IPS-18a (cell line): Measurements from ENCODE around the gene CFAP161.

Experiments
- H3K27ac ChIP-seq: one replicate; pipeline ENCODE4 v1.5.1; 2013; ENCODE audit warnings: low read length
- H3K27me3 ChIP-seq: one replicate; pipeline ENCODE4 v1.6.1; 2013; ENCODE audit warnings: mild to moderate bottlenecking, low read length; ENCODE audit not compliant: control insufficient read depth, insufficient read depth
- H3K36me3 ChIP-seq: one replicate; pipeline ENCODE4 v1.6.1; 2013; ENCODE audit warnings: low read depth, low read length; ENCODE audit not compliant: control insufficient read depth
- H3K4me1 ChIP-seq: one replicate; pipeline ENCODE4 v1.6.1; 2013; ENCODE audit warnings: low read depth, low read length; ENCODE audit not compliant: control insufficient read depth
- H3K4me3 ChIP-seq: one replicate; pipeline ENCODE4 v1.5.1; 2013; ENCODE audit warnings: low read length
- H3K9ac ChIP-seq: one replicate; pipeline ENCODE4 v1.6.1; 2013; ENCODE audit warnings: mild to moderate bottlenecking, low read length, moderate library complexity
- H3K9me3 ChIP-seq: one replicate; pipeline ENCODE4 v1.6.1; 2013; ENCODE audit warnings: low read depth, low read length; ENCODE audit not compliant: control insufficient read depth

The CFAP161 gene

GRCh38 chr15:81133782-81134461 lies at the start of gene CFAP161:
TSS of gene CFAP161 (plus strand) at chr15:81134270. CDS start at chr15:81134330, 60 bp downstream.
- Histone ChIP-seq H3K9ac (peak within 1 kb of the TSS; percentile 31), H3K27me3 (peaks cover 34% of the 10 kb centered on the region), H3K27ac (no peak within 1 kb of the TSS), H3K36me3 (no peaks in the 10 kb centered on the region), H3K4me3 (peak within 1 kb of the TSS; percentile 70), H3K4me1 (peaks cover 3% of the 10 kb centered on the region), H3K9me3 (no peaks in the 10 kb centered on the region)

- Histone ChIP-seq H3K9ac (no peak overlapping the region), H3K9me3 (no peaks in the 10 kb centered on the region)
Measured at GRCh38 chr15:81084716-81085115, 49.4 kb upstream of the CFAP161 start.

GRCh38 chr15:81085213-81085612 lies 48.9 kb upstream of the CFAP161 start:
- H3K27me3 ChIP-seq, result no peaks in the 10 kb centered on the region
- H3K27ac ChIP-seq, result no peak overlapping the region
- H3K9ac ChIP-seq, result no peak overlapping the region
- no peak overlapping the region for H3K4me3 ChIP-seq
- H3K9me3 ChIP-seq, result no peaks in the 10 kb centered on the region
- no peaks in the 10 kb centered on the region for H3K36me3 ChIP-seq
- H3K4me1 ChIP-seq, result no peaks in the 10 kb centered on the region

More at GRCh38 chr15:81084716-81085115, 49.4 kb upstream of the CFAP161 start:
- Histone ChIP-seq H3K27ac (no peak overlapping the region), H3K4me1 (no peaks in the 10 kb centered on the region), H3K4me3 (no peak overlapping the region), H3K36me3 (no peaks in the 10 kb centered on the region), H3K27me3 (no peaks in the 10 kb centered on the region)

GRCh38 chr15:81085898-81086297 lies 48.2 kb upstream of the CFAP161 start:
- no peak overlapping the region for H3K9ac ChIP-seq
- H3K4me3 ChIP-seq, result no peak overlapping the region
- H3K36me3 ChIP-seq, result no peaks in the 10 kb centered on the region
- H3K27ac ChIP-seq, result no peak overlapping the region
- no peaks in the 10 kb centered on the region for H3K4me1 ChIP-seq
- H3K9me3 ChIP-seq, result no peaks in the 10 kb centered on the region
- H3K27me3 ChIP-seq, result no peaks in the 10 kb centered on the region

- H3K36me3 ChIP-seq, result no peaks in the 10 kb centered on the region
- no peak overlapping the region for H3K27ac ChIP-seq
- no peak overlapping the region for H3K4me3 ChIP-seq
- H3K27me3 ChIP-seq, result no peaks in the 10 kb centered on the region
- H3K9ac ChIP-seq, result no peak overlapping the region
- H3K4me1 ChIP-seq, result no peaks in the 10 kb centered on the region
- no peaks in the 10 kb centered on the region for H3K9me3 ChIP-seq
Measured at GRCh38 chr15:81087066-81087465, 47.0 kb upstream of the CFAP161 start.

- no peaks in the 10 kb centered on the region for H3K9me3 ChIP-seq
- no peaks in the 10 kb centered on the region for H3K27me3 ChIP-seq
- H3K27ac ChIP-seq, result no peak overlapping the region
- no peak overlapping the region for H3K9ac ChIP-seq
- no peaks in the 10 kb centered on the region for H3K4me1 ChIP-seq
- no peaks in the 10 kb centered on the region for H3K36me3 ChIP-seq
- H3K4me3 ChIP-seq, result no peak overlapping the region
Measured at GRCh38 chr15:81087694-81088093, 46.4 kb upstream of the CFAP161 start.

GRCh38 chr15:81088470-81089013 lies 45.5 kb upstream of the CFAP161 start:
- Histone ChIP-seq H3K27ac (no peak overlapping the region), H3K4me1 (no peaks in the 10 kb centered on the region), H3K9me3 (no peaks in the 10 kb centered on the region)

GRCh38 chr15:81091889-81092558 lies 42.0 kb upstream of the CFAP161 start:
- Histone ChIP-seq H3K4me1 (no peaks in the 10 kb centered on the region), H3K27me3 (no peaks in the 10 kb centered on the region), H3K36me3 (no peaks in the 10 kb centered on the region), H3K9ac (no peak overlapping the region), H3K4me3 (no peak overlapping the region), H3K9me3 (no peaks in the 10 kb centered on the region), H3K27ac (no peak overlapping the region)

More at GRCh38 chr15:81088470-81089013, 45.5 kb upstream of the CFAP161 start:
- Histone ChIP-seq H3K4me3 (no peak overlapping the region), H3K36me3 (no peaks in the 10 kb centered on the region), H3K27me3 (no peaks in the 10 kb centered on the region), H3K9ac (no peak overlapping the region)

GRCh38 chr15:81092559-81092902 lies 41.5 kb upstream of the CFAP161 start:
- no peak overlapping the region for H3K9ac ChIP-seq

GRCh38 chr15:81093961-81094360 lies 40.1 kb upstream of the CFAP161 start:
- Histone ChIP-seq H3K4me1 (no peaks in the 10 kb centered on the region), H3K9ac (no peak overlapping the region), H3K4me3 (no peak overlapping the region), H3K36me3 (no peaks in the 10 kb centered on the region), H3K27me3 (no peaks in the 10 kb centered on the region), H3K9me3 (no peaks in the 10 kb centered on the region), H3K27ac (no peak overlapping the region)

More at GRCh38 chr15:81092559-81092902, 41.5 kb upstream of the CFAP161 start:
- H3K9me3 ChIP-seq, result no peaks in the 10 kb centered on the region
- H3K36me3 ChIP-seq, result no peaks in the 10 kb centered on the region
- no peak overlapping the region for H3K4me3 ChIP-seq
- H3K27ac ChIP-seq, result no peak overlapping the region
- H3K4me1 ChIP-seq, result no peaks in the 10 kb centered on the region
- no peaks in the 10 kb centered on the region for H3K27me3 ChIP-seq

GRCh38 chr15:81095690-81096365 lies 38.2 kb upstream of the CFAP161 start:
- H3K9ac ChIP-seq, result no peak overlapping the region
- no peaks in the 10 kb centered on the region for H3K27me3 ChIP-seq
- H3K4me3 ChIP-seq, result no peak overlapping the region
- no peaks in the 10 kb centered on the region for H3K36me3 ChIP-seq
- no peak overlapping the region for H3K27ac ChIP-seq
- H3K4me1 ChIP-seq, result no peaks in the 10 kb centered on the region
- H3K9me3 ChIP-seq, result no peaks in the 10 kb centered on the region
